Measurements from ENCODE around the gene PAQR5. TPM values are rescaled to one million over a fixed set of nuclear protein-coding genes. Genes with fewer than 3 reads are reported as not detected.

Gene PAQR5
- total RNA-seq, 1 donor from 2014 or later: 0.63 TPM

GRCh38 chr15:69280783-69281182, 17.9 kb upstream of the PAQR5 start:
- Histone ChIP-seq H3K36me3 (no peaks in the 10 kb centered on the region), H3K9me3 (replicated peaks) (no peaks in the 10 kb centered on the region), H3K4me3 (no peak overlapping the region), H3K27me3 (ENCODE audit: low read depth) (no peaks in the 10 kb centered on the region), H3K27ac (replicated peaks) (no peak overlapping the region), H3K4me1 (peaks cover 4% of the 10 kb centered on the region)
- TF ChIP-seq CTCF (IDR thresholded peaks at IDR 0.05; ENCODE audit: borderline replicate concordance): no peak
- DNase-seq: no peak
- intact Hi-C loops (cut with micrococcal nuclease): no loop called here

- Histone ChIP-seq H3K4me1 (no peaks in the 10 kb centered on the region), H3K27ac (replicated peaks) (no peak overlapping the region), H3K36me3 (no peaks in the 10 kb centered on the region), H3K9me3 (replicated peaks) (no peaks in the 10 kb centered on the region), H3K27me3 (ENCODE audit: low read depth) (no peaks in the 10 kb centered on the region), H3K4me3 (no peak overlapping the region)
- no peak for TF ChIP-seq CTCF (IDR thresholded peaks at IDR 0.05; ENCODE audit: borderline replicate concordance)
- DNase-seq: no peak
- intact Hi-C loops (cut with micrococcal nuclease): no loop called here
Measured at GRCh38 chr15:69282104-69282743, 16.5 kb upstream of the PAQR5 start.

GRCh38 chr15:69285834-69286233, 12.9 kb upstream of the PAQR5 start:
- H3K4me1 ChIP-seq: peaks cover 21% of the 10 kb centered on the region
- H3K27ac ChIP-seq (replicated peaks): no peak overlapping the region
- intact Hi-C loops (cut with micrococcal nuclease): no loop called here
- no peaks in the 10 kb centered on the region for H3K9me3 ChIP-seq (replicated peaks)
- H3K36me3 ChIP-seq: no peaks in the 10 kb centered on the region
- TF ChIP-seq CTCF (IDR thresholded peaks at IDR 0.05; ENCODE audit: borderline replicate concordance): no peak
- no peaks in the 10 kb centered on the region for H3K27me3 ChIP-seq (ENCODE audit: low read depth)
- H3K4me3 ChIP-seq: no peak overlapping the region
- DNase-seq: no peak

GRCh38 chr15:69288011-69288410, 10.7 kb upstream of the PAQR5 start:
- no peak for TF ChIP-seq CTCF (IDR thresholded peaks at IDR 0.05; ENCODE audit: borderline replicate concordance)
- H3K4me3 ChIP-seq: no peak overlapping the region
- intact Hi-C loops (cut with micrococcal nuclease): no loop called here
- no peak overlapping the region for H3K27ac ChIP-seq (replicated peaks)
- peaks cover 30% of the 10 kb centered on the region for H3K4me1 ChIP-seq
- no peaks in the 10 kb centered on the region for H3K9me3 ChIP-seq (replicated peaks)
- DNase-seq: no peak
- no peaks in the 10 kb centered on the region for H3K27me3 ChIP-seq (ENCODE audit: low read depth)
- no peaks in the 10 kb centered on the region for H3K36me3 ChIP-seq

- Histone ChIP-seq H3K9me3 (replicated peaks) (no peaks in the 10 kb centered on the region), H3K36me3 (no peaks in the 10 kb centered on the region), H3K27me3 (ENCODE audit: low read depth) (no peaks in the 10 kb centered on the region), H3K4me3 (no peak overlapping the region), H3K4me1 (peaks cover 30% of the 10 kb centered on the region), H3K27ac (replicated peaks) (peak overlapping the region; percentile 82)
- no peak for DNase-seq
- intact Hi-C loops (cut with micrococcal nuclease): no loop called here
- TF ChIP-seq CTCF (IDR thresholded peaks at IDR 0.05; ENCODE audit: borderline replicate concordance): no peak
Measured at GRCh38 chr15:69288531-69289341, 10.0 kb upstream of the PAQR5 start.

Measured in left ventricle myocardium inferior (tissue), 1 donor.